ENCODE results near the gene UROC1. TPM values are rescaled to one million over a fixed set of nuclear protein-coding genes. Genes with fewer than 3 reads are reported as not detected.

The UROC1 gene
- total RNA-seq, 2 donors from 2014 or later = not detected

- Mint-ChIP-seq H3K27ac (no peak overlapping the region), H3K36me3 (ENCODE audit: low read depth) (peaks cover 59% of the 10 kb centered on the region)
Measured at GRCh38 chr3:126439968-126440708, 77.4 kb downstream of the UROC1 start.

GRCh38 chr3:126439346-126439967 is 78.1 kb downstream of the UROC1 start:
- Mint-ChIP-seq H3K4me1 (peaks cover 3% of the 10 kb centered on the region), H3K27me3 (no peaks in the 10 kb centered on the region), H3K27ac (no peak overlapping the region), H3K9me3 (no peaks in the 10 kb centered on the region), H3K4me3 (no peak overlapping the region), H3K36me3 (ENCODE audit: low read depth) (peaks cover 62% of the 10 kb centered on the region)
- ATAC-seq (replicated peaks) = no peak

More at GRCh38 chr3:126439968-126440708, 77.4 kb downstream of the UROC1 start:
- no peak for ATAC-seq (replicated peaks)
- Mint-ChIP-seq H3K27me3 (no peaks in the 10 kb centered on the region), H3K4me1 (no peaks in the 10 kb centered on the region), H3K4me3 (no peak overlapping the region), H3K9me3 (no peaks in the 10 kb centered on the region)

DNA sequence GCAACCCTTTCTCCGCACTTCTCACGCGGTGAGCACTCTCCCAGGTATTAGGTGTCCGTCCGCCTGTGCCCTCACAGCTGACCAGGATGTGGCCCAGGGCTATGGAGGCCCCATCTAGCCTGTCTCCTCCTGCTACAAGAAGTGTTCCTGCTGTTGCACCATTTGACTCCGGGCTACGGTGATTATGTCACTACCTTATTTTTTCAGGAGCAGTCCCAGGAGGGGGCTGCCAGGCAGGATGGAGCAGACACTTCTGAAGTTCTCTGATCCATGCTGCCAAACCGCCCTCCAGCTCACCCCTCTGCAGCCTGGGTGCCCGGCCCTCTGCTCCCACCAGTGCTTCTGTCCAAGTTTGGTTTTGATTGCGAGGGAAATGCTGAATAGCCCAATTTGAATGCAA is 78.8 kb downstream of the UROC1 start:
- H3K27me3 Mint-ChIP-seq = no peaks in the 10 kb centered on the region
- no peak overlapping the region for H3K27ac Mint-ChIP-seq
- H3K9me3 Mint-ChIP-seq = no peaks in the 10 kb centered on the region
- no peak for ATAC-seq (replicated peaks)
- H3K4me1 Mint-ChIP-seq = peaks cover 5% of the 10 kb centered on the region
- H3K4me3 Mint-ChIP-seq = no peak overlapping the region
- H3K36me3 Mint-ChIP-seq (ENCODE audit: low read depth) = peaks cover 64% of the 10 kb centered on the region

DNA sequence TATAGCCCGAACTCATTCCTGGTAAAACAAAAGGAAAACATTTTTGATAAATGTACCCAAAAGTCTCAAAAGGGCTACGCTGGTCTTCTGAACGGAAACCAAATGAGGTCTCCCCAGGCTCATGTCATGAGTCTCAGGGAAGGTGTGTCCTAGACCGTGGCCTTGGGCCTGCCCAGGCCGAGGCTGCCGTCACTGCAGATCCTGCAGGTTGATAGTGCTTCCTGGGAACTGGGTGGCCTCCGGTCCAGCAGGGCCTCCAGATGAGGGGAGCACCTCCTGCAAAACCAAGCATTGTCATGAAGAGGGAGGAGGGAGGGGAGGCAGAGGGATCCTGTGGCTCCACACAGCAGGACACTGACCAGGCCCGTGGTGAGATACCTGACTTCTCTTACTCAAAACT is 79.4 kb downstream of the UROC1 start:
- Mint-ChIP-seq H3K27ac (no peak overlapping the region), H3K27me3 (no peaks in the 10 kb centered on the region), H3K36me3 (ENCODE audit: low read depth) (peaks cover 64% of the 10 kb centered on the region), H3K4me3 (no peak overlapping the region), H3K4me1 (peaks cover 5% of the 10 kb centered on the region), H3K9me3 (no peaks in the 10 kb centered on the region)
- no peak for ATAC-seq (replicated peaks)

GRCh38 chr3:126436826-126437717 is 80.5 kb downstream of the UROC1 start:
- H3K4me1 Mint-ChIP-seq = peaks cover 5% of the 10 kb centered on the region
- H3K36me3 Mint-ChIP-seq (ENCODE audit: low read depth) = peaks cover 58% of the 10 kb centered on the region
- H3K9me3 Mint-ChIP-seq = no peaks in the 10 kb centered on the region
- H3K4me3 Mint-ChIP-seq = no peak overlapping the region
- H3K27ac Mint-ChIP-seq = peak overlapping the region; percentile 28
- no peaks in the 10 kb centered on the region for H3K27me3 Mint-ChIP-seq
- no peak for ATAC-seq (replicated peaks)

DNA sequence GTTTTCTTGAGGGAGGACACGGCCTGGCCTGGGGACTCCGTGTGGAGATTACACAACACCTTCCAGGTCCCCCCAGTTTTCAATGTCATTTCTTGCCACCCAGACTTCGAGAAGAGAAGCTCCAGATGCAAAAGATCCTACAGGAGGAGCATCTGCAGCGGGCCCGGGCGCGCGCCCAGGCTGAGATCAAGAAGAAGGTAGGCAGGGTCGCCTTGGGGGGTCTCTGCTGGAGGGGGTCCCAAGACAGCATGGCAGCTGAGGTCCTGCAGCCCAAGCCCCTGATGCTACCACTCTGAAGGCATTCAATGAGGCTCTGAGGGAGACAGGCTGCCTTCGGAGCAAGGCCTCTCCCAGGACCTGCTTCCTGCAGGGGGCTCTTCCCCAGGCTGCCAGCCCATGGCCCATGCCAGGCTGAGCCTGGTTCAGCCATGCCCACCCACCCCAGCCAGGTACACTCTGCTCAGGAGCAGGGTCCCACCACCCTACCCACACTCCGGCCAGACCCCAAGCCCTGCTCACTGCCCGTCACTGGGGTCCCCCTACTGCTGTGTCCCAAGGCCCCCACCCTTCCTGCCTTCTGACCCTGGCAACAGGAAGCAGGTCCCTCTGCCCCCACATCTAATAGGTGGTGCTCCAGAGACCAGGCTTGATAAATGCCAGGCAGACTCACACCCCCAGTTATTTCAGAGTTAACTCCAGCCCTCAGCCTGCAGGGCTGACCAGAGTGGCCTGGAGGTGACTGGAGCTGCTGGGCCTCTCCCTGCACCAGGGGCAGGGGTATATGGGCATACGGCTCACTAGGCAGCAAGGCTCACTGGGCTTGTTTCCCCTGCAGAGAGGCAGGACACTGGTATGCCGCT is 81.9 kb downstream of the UROC1 start:
- no peak for ATAC-seq (replicated peaks)
- H3K27me3 Mint-ChIP-seq = no peaks in the 10 kb centered on the region
- no peaks in the 10 kb centered on the region for H3K9me3 Mint-ChIP-seq
- H3K4me1 Mint-ChIP-seq = peaks cover 5% of the 10 kb centered on the region
- H3K27ac Mint-ChIP-seq = no peak overlapping the region
- peaks cover 52% of the 10 kb centered on the region for H3K36me3 Mint-ChIP-seq (ENCODE audit: low read depth)
- H3K4me3 Mint-ChIP-seq = no peak overlapping the region

GRCh38 chr3:126434931-126435411 is 82.6 kb downstream of the UROC1 start:
- H3K36me3 Mint-ChIP-seq (ENCODE audit: low read depth) = peaks cover 44% of the 10 kb centered on the region
- H3K4me1 Mint-ChIP-seq = peaks cover 5% of the 10 kb centered on the region
- H3K4me3 Mint-ChIP-seq = no peak overlapping the region
- no peaks in the 10 kb centered on the region for H3K27me3 Mint-ChIP-seq
- no peak overlapping the region for H3K27ac Mint-ChIP-seq
- no peaks in the 10 kb centered on the region for H3K9me3 Mint-ChIP-seq
- ATAC-seq (replicated peaks) = no peak

- H3K9me3 Mint-ChIP-seq = no peaks in the 10 kb centered on the region
- H3K27me3 Mint-ChIP-seq = no peaks in the 10 kb centered on the region
- no peak for ATAC-seq (replicated peaks)
- peaks cover 5% of the 10 kb centered on the region for H3K4me1 Mint-ChIP-seq
- H3K27ac Mint-ChIP-seq = no peak overlapping the region
- no peak overlapping the region for H3K4me3 Mint-ChIP-seq
- peaks cover 37% of the 10 kb centered on the region for H3K36me3 Mint-ChIP-seq (ENCODE audit: low read depth)
Measured at GRCh38 chr3:126434264-126434590, 83.3 kb downstream of the UROC1 start.

- Mint-ChIP-seq H3K36me3 (ENCODE audit: low read depth) (peaks cover 31% of the 10 kb centered on the region), H3K4me3 (no peak overlapping the region), H3K27me3 (no peaks in the 10 kb centered on the region), H3K4me1 (peaks cover 5% of the 10 kb centered on the region), H3K27ac (no peak overlapping the region), H3K9me3 (no peaks in the 10 kb centered on the region)
- no peak for ATAC-seq (replicated peaks)
Measured at GRCh38 chr3:126433496-126434263, 83.9 kb downstream of the UROC1 start.

- Mint-ChIP-seq H3K4me3 (no peak overlapping the region), H3K9me3 (no peaks in the 10 kb centered on the region), H3K36me3 (ENCODE audit: low read depth) (peaks cover 25% of the 10 kb centered on the region), H3K27me3 (no peaks in the 10 kb centered on the region), H3K4me1 (peaks cover 5% of the 10 kb centered on the region), H3K27ac (no peak overlapping the region)
- ATAC-seq (replicated peaks) = no peak
Measured at GRCh38 chr3:126433105-126433430, 84.5 kb downstream of the UROC1 start.

DNA sequence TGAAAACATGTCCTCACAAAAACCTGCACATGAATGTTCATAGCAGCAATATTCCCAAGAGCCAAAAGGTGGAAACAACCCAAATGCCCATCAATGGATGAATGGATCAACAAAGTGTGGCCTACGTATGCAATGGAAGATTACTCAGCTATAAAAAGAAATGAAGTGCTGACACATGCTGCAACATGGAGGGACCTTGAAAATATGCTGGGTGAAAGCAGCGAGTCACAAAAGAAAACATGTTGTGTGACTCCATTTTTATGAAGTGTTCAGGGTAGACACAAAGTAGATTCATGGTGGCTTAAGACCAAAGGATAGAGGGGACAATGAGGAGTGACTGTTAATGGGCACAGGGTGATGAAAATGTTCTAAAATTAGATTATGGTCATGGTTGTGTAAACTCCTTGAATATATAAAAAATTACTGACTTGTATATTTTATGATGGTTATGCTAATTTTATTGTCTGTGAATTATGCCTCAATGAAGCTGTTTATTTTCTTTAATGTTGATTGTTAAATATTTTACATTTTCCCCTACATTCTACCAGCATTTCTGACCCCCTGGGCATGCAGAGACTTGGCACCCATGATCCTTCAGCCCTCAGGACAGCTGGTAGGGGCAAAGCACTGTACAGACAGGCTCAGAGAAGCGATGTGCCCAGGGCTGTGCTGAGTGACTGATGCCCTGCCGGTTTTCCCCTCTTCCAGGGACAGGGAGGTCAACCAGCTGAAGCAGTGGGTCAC is 85.0 kb downstream of the UROC1 start:
- peaks cover 20% of the 10 kb centered on the region for H3K36me3 Mint-ChIP-seq (ENCODE audit: low read depth)
- no peaks in the 10 kb centered on the region for H3K27me3 Mint-ChIP-seq
- no peak for ATAC-seq (replicated peaks)
- no peak overlapping the region for H3K27ac Mint-ChIP-seq
- peaks cover 5% of the 10 kb centered on the region for H3K4me1 Mint-ChIP-seq
- no peak overlapping the region for H3K4me3 Mint-ChIP-seq
- H3K9me3 Mint-ChIP-seq = no peaks in the 10 kb centered on the region
